BLaER1 (cell line): ENCODE results near the gene ZBTB5.

ENCODE experiments used
- H3K27ac ChIP-seq: shearing (Covaris generic); formaldehyde crosslinking; 2 replicates; pipeline ENCODE4 v1.8.1; 2022
- H3K27me3 ChIP-seq: shearing (Covaris generic); formaldehyde crosslinking; 2 replicates; pipeline ENCODE4 v1.8.1; 2022
- H3K36me3 ChIP-seq: shearing (Covaris generic); formaldehyde crosslinking; 2 replicates; pipeline ENCODE4 v1.8.1; 2022
- H3K4me1 ChIP-seq: shearing (Covaris generic); formaldehyde crosslinking; 2 replicates; pipeline ENCODE4 v1.8.1; 2022
- H3K4me2 ChIP-seq: shearing (Covaris generic); formaldehyde crosslinking; 2 replicates; pipeline ENCODE4 v1.8.1; 2022
- H3K4me3 ChIP-seq: shearing (Covaris generic); formaldehyde crosslinking; 2 replicates; pipeline ENCODE4 v1.8.1; 2022
- H3K9ac ChIP-seq: shearing (Covaris generic); formaldehyde crosslinking; 2 replicates; pipeline ENCODE4 v1.8.1; 2022
- H3K9me3 ChIP-seq: shearing (Covaris generic); formaldehyde crosslinking; 2 replicates; pipeline ENCODE4 v1.8.1; 2022
- H4K20me1 ChIP-seq: shearing (Covaris generic); formaldehyde crosslinking; 2 replicates; pipeline ENCODE4 v1.8.1; 2022
- Cebpa-rat ChIP-seq: shearing (Covaris generic); IDR thresholded peaks from 2 replicates; pipeline ENCODE4 v1.8.1; 2022

The ZBTB5 gene

GRCh38 chr9:37441776-37442370 lies 23.4 kb downstream of the ZBTB5 start:
- no peak overlapping the region for H3K9ac ChIP-seq
- no peak overlapping the region for H3K4me2 ChIP-seq
- H3K27ac ChIP-seq = no peak overlapping the region
- peaks cover 91% of the 10 kb centered on the region for H3K36me3 ChIP-seq
- no peak for TF ChIP-seq Cebpa-rat
- no peak overlapping the region for H3K4me3 ChIP-seq
- H3K9me3 ChIP-seq = no peaks in the 10 kb centered on the region
- H3K4me1 ChIP-seq = no peaks in the 10 kb centered on the region
- H4K20me1 ChIP-seq = peaks cover 100% of the 10 kb centered on the region
- no peaks in the 10 kb centered on the region for H3K27me3 ChIP-seq

- Histone ChIP-seq H3K4me2 (no peak overlapping the region), H3K36me3 (peaks cover 98% of the 10 kb centered on the region), H3K9ac (no peak overlapping the region), H3K27me3 (no peaks in the 10 kb centered on the region), H3K4me3 (no peak overlapping the region), H3K9me3 (no peaks in the 10 kb centered on the region), H3K4me1 (peaks cover 2% of the 10 kb centered on the region), H4K20me1 (peaks cover 89% of the 10 kb centered on the region), H3K27ac (no peak overlapping the region)
- TF ChIP-seq Cebpa-rat = no peak
These were observed 26.9 kb downstream of the ZBTB5 start for GRCh38 chr9:37438359-37438758.

GRCh38 chr9:37437621-37438020 lies 27.6 kb downstream of the ZBTB5 start:
- no peak for TF ChIP-seq Cebpa-rat
- peaks cover 94% of the 10 kb centered on the region for H3K36me3 ChIP-seq

GRCh38 chr9:37437010-37437409 lies 28.2 kb downstream of the ZBTB5 start:
- no peaks in the 10 kb centered on the region for H3K9me3 ChIP-seq
- no peaks in the 10 kb centered on the region for H3K27me3 ChIP-seq
- no peak for TF ChIP-seq Cebpa-rat
- no peak overlapping the region for H3K4me3 ChIP-seq
- peaks cover 94% of the 10 kb centered on the region for H3K36me3 ChIP-seq
- no peak overlapping the region for H3K27ac ChIP-seq
- no peak overlapping the region for H3K9ac ChIP-seq
- H3K4me1 ChIP-seq = peaks cover 15% of the 10 kb centered on the region
- peaks cover 89% of the 10 kb centered on the region for H4K20me1 ChIP-seq
- H3K4me2 ChIP-seq = no peak overlapping the region

More at GRCh38 chr9:37437621-37438020, 27.6 kb downstream of the ZBTB5 start:
- Histone ChIP-seq H3K9me3 (no peaks in the 10 kb centered on the region), H4K20me1 (peaks cover 89% of the 10 kb centered on the region), H3K27me3 (no peaks in the 10 kb centered on the region), H3K9ac (no peak overlapping the region), H3K27ac (no peak overlapping the region), H3K4me3 (no peak overlapping the region), H3K4me2 (no peak overlapping the region), H3K4me1 (peaks cover 9% of the 10 kb centered on the region)

GRCh38 chr9:37436540-37436939 lies 28.7 kb downstream of the ZBTB5 start:
- H4K20me1 ChIP-seq = peaks cover 86% of the 10 kb centered on the region
- no peaks in the 10 kb centered on the region for H3K27me3 ChIP-seq
- H3K27ac ChIP-seq = no peak overlapping the region
- no peak for TF ChIP-seq Cebpa-rat
- H3K9ac ChIP-seq = no peak overlapping the region
- H3K9me3 ChIP-seq = no peaks in the 10 kb centered on the region
- H3K4me2 ChIP-seq = no peak overlapping the region
- peaks cover 20% of the 10 kb centered on the region for H3K4me1 ChIP-seq
- no peak overlapping the region for H3K4me3 ChIP-seq
- H3K36me3 ChIP-seq = peaks cover 93% of the 10 kb centered on the region

- no peak overlapping the region for H3K27ac ChIP-seq
- H3K36me3 ChIP-seq = peaks cover 89% of the 10 kb centered on the region
- H3K9me3 ChIP-seq = no peaks in the 10 kb centered on the region
- no peak overlapping the region for H3K4me3 ChIP-seq
- no peak overlapping the region for H3K4me2 ChIP-seq
- TF ChIP-seq Cebpa-rat = no peak
- H3K27me3 ChIP-seq = no peaks in the 10 kb centered on the region
- no peak overlapping the region for H3K9ac ChIP-seq
- H4K20me1 ChIP-seq = peaks cover 66% of the 10 kb centered on the region
- peaks cover 35% of the 10 kb centered on the region for H3K4me1 ChIP-seq
These were observed 31.3 kb downstream of the ZBTB5 start for GRCh38 chr9:37433867-37434371.

- Histone ChIP-seq H3K4me2 (peak overlapping the region; percentile 56), H3K27ac (peak overlapping the region; percentile 51; the same call in 1 of the 2 replicates), H3K9ac (peak overlapping the region; percentile 43; the same call in 1 of the 2 replicates), H3K36me3 (peaks cover 89% of the 10 kb centered on the region), H3K4me1 (peaks cover 35% of the 10 kb centered on the region), H3K9me3 (no peaks in the 10 kb centered on the region), H3K4me3 (no peak overlapping the region), H3K27me3 (no peaks in the 10 kb centered on the region), H4K20me1 (peaks cover 60% of the 10 kb centered on the region; the same call in 1 of the 2 replicates)
- no peak for TF ChIP-seq Cebpa-rat
These were observed 33.2 kb downstream of the ZBTB5 start for GRCh38 chr9:37432020-37432419.

GRCh38 chr9:37430841-37431597 lies 34.2 kb downstream of the ZBTB5 start:
- Histone ChIP-seq H3K9ac (peak overlapping the region; percentile 6; the same call in 1 of the 2 replicates), H3K9me3 (no peaks in the 10 kb centered on the region), H4K20me1 (peaks cover 55% of the 10 kb centered on the region), H3K4me3 (no peak overlapping the region), H3K27me3 (no peaks in the 10 kb centered on the region), H3K27ac (peak overlapping the region; percentile 8; the same call in 1 of the 2 replicates), H3K4me1 (peaks cover 35% of the 10 kb centered on the region), H3K36me3 (peaks cover 89% of the 10 kb centered on the region), H3K4me2 (no peak overlapping the region)
- TF ChIP-seq Cebpa-rat = no peak

GRCh38 chr9:37429441-37430285 lies 35.6 kb downstream of the ZBTB5 start:
- peaks cover 89% of the 10 kb centered on the region for H3K36me3 ChIP-seq

More at GRCh38 chr9:37429441-37430285, 35.6 kb downstream of the ZBTB5 start:
- Histone ChIP-seq H4K20me1 (peaks cover 62% of the 10 kb centered on the region), H3K4me3 (no peak overlapping the region), H3K4me2 (no peak overlapping the region), H3K4me1 (peaks cover 39% of the 10 kb centered on the region), H3K27ac (0 out of 2 replicates have a peak overlapping the region, but pooled peaks have one; percentile 8), H3K9me3 (no peaks in the 10 kb centered on the region), H3K9ac (no peak overlapping the region), H3K27me3 (no peaks in the 10 kb centered on the region)
- TF ChIP-seq Cebpa-rat = no peak
